HG03095 (cell line): ENCODE data around the gene GTF2H4.
"Not testable (repeated sequence)": the region's sequence is repeated elsewhere in the genome, so short reads cannot be mapped to it uniquely, and the experiment has no call there.

Source experiments
- ATAC-seq: cut with Tn5 transposase; IDR thresholded peaks from one replicate; pipeline ENCODE4 v1.9.1; 2021; ENCODE audit warnings: moderate library complexity; ENCODE audit not compliant: unreplicated experiment

GTF2H4 gene

DNA sequence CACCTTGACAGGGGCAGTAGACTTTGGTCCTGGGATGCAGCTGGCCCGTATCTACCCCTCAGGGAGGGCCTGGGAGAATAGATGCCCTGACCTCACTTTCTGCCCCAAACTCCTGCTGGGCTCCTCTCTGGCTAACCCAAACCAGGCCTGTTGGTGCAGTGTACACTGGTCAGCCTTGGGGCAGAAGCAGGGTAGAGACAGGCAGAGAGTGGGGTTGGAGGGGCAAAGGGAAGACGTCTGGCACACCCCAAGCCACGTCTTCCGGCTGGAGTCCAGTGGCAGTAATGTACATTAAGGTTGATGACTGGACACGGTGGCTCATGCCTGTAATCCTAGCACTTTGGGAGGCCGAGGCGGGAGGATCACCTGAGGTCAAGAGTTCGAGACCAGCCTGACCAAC lies 14.3 kb upstream of the GTF2H4 start:
- no peak for ATAC-seq

DNA sequence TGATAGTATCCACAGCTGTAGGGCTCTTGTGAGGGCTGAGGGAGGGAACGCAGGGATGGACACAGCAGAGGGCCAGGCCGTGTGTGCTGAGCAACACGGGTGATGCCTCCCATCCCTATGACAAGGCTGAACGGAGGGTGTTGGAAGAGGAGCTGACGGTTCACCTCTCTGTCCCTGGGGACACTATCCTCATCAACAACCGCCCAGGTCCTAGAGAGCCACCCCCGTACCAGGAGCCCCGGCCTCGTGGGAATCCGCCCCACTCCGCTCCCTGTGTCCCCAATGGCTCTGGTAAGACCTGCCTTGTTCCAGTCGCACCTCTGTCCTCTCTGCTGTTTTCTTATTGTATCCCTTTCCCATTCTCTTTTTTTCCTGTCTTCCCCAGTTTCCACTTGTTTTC lies 13.6 kb upstream of the GTF2H4 start:
- ATAC-seq, result no peak

DNA sequence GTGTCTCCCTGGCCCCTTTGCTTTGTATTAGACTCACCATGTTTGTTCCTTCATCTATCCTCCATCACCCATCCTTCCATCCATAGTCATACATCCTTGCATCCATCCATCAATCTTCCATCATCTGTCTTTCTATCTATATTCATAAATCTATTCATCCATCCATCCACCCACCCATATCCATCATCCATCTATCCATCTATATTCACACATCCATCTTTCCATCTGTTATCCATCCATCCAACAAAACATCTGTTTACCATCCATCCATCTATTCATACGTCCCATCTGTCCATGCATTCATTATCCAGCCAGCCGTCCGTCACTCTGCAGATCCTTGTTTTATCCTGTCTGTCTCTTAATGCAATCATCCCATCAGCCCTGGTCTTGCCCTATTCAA lies 13.1 kb upstream of the GTF2H4 start:
- no peak for ATAC-seq

DNA sequence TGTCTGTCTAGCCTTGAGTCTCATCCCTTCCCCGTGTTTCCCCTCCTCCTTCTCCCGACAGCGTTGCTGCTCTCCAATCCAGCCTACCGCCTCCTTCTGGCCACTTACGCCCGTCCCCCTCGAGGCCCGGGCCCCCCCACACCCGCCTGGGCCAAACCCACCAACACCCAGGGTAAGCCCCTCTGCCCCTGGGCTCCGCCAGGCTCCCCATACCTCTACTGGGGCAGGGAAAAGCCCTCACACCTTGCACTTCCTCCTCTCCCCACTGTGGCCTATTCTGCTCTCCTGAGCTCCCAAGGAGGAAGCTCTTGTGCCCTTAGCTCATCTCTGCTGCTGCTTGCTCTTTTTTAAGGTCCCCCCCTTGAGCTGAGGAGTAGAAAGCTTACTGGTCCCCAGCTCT lies 12.7 kb upstream of the GTF2H4 start:
- no peak for ATAC-seq

DNA sequence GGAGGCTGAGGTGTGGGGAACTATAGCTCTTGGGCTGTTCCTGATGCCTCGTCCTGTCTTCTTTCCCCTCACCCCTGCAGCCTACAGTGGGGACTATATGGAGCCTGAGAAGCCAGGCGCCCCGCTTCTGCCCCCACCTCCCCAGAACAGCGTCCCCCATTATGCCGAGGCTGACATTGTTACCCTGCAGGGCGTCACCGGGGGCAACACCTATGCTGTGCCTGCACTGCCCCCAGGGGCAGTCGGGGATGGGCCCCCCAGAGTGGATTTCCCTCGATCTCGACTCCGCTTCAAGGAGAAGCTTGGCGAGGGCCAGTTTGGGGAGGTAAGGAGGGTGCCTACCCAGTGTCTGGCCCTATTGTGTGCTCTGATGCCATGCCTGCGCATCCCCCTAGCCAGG lies 11.5 kb upstream of the GTF2H4 start:
- ATAC-seq, result no peak

DNA sequence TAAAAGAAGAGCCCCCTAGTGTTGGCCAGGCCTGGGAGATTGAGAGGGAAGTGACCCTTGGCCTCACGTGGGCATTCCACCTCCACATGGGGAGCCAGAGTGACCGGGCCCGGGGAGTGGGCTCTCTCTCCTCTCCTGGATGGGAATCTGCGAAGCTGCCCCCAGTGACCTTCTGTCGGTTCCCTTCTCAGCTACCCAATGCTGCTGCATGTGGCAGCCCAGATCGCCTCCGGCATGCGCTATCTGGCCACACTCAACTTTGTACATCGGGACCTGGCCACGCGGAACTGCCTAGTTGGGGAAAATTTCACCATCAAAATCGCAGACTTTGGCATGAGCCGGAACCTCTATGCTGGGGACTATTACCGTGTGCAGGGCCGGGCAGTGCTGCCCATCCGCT lies 10.1 kb upstream of the GTF2H4 start:
- no peak for ATAC-seq

DNA sequence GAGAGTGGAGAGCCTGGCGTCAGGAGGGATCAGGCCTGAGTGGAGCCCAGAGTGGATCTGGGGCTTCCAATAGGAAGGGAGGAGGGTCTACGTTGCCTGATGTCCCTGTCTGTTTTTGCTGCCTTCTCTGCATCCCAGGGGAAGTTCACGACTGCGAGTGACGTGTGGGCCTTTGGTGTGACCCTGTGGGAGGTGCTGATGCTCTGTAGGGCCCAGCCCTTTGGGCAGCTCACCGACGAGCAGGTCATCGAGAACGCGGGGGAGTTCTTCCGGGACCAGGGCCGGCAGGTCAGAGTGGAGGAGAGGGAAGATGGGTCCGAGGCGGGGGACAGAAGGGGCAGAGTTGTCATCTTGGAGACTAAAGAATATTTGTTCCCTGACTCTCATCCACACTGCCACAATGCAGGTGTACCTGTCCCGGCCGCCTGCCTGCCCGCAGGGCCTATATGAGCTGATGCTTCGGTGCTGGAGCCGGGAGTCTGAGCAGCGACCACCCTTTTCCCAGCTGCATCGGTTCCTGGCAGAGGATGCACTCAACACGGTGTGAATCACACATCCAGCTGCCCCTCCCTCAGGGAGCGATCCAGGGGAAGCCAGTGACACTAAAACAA lies 9.2 kb upstream of the GTF2H4 start:
- ATAC-seq, result no peak

DNA sequence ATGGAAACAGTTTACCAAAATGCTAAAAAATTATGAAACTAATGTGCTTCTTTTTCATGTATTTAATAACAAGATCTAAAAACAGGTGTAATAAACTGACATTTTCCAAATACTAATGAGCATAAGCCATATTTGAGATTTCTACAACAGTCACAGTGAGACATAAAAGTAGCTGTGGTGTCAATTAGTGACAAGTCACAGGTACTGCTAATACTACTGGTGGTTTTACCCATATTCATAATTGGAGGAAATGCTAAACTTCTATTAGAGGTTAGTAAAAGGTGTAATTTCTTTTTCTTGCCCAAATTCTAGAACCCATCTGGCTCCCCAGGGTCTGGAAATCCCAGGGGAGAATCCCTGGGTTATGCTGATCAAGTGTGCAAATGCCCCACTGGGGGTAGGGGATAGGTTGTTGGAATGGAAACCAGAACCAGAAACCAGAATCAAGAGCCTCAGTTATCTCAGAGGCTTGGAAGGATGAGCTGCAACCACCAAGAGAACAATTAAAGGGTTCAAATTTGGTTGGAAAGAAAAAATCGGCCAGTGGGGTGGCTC lies 7.1 kb upstream of the GTF2H4 start:
- no peak for ATAC-seq

DNA sequence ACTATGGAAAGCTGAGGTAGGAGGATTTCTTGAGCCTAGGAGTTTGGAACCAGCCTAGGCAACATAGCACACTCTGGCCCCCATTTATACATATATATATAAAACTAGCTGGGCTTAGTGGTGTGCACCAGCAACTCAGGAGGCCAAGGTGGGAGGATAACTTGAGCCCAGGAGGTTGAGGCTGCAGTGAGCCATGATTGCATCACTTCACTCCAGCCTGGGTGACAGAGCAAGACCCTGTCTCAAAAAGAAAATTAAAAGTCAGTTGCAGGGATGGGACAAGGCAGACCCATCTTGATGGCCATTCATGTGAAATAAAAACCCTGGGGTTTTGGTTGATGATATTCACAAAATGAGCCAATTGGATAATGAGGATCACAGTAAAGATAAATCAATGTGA lies 6.6 kb upstream of the GTF2H4 start:
- ATAC-seq, result no peak

DNA sequence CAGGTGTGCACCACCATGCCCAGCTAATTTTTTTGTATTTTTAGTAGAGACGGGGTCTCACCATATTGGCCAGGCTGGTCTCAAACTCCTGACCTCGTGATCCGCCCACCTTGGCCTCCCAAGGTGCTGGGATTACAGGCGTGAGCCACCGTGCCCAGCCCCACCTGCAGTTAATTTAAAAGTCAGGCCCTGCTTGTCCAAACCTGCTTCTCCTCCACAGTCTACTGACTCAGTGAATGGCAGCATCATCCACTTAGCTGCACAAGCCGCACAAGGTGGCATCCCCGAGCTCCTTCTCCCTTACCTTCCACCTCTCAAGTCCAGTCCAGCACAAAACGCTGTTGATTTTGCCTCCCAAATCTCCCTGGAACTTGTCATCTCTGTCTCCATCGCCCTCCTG lies 5.8 kb upstream of the GTF2H4 start:
- ATAC-seq, result not testable (repeated sequence)

DNA sequence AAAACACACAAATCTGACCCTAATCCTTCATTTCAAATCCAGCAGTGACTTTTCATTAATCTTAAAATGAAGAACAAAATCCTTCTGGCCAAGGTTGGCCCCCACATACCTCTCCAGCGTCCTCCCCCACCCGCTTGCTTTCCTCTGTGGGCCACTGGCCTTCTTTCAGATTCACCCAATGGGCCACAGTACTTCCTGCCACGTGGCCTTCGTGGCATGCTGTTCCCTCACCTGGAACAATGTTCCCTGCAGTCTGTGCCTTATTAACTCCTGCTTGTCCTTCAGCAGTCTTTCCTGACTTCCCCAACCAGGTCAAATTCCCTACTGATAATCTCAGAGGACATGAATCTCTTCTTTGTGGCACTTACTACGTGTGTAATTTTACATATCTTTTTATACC lies 5.3 kb upstream of the GTF2H4 start:
- ATAC-seq, result no peak

DNA sequence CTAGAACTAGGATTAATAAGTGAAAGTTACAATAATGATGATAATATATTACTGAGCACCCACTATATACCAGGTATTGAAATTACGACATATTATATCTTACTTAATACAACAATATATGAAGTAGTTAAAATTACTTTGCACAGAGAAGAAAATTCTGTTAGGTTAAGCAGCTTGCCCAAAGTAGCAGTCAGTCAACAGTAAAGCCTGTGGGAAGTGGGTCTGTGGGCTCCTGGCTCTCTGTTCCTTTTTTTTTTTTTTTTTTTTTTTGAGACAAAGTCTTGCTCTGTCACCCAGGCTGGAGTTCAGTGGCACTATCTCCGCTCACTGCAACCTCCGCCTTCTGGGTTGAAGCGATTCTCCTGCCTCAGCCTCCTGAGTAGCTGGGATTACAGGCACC lies 4.8 kb upstream of the GTF2H4 start:
- ATAC-seq, result no peak

DNA sequence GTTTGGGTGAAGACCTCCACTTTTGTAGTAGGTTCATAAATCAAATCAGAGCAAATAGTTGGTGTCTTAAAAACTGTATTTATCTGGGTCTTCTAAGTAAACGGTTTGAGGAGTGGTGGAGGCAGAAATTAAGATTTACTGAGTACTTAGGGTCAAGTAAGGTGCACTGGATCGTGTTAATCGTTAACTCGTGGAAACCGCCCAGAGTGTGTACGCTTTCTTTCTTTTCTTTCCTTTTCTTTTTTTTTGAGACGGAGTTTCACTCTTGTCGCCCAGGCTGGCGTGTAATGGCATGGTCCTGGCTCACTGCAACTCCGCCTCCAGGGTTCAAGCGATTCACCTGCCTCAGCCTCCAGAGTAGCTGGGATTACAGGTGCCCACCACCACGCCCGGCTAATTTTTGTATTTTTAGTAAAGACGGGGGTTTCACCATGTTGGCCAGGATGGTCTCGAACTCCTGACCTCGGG lies 683 bp upstream of the GTF2H4 start:
- not testable (repeated sequence) for ATAC-seq

DNA sequence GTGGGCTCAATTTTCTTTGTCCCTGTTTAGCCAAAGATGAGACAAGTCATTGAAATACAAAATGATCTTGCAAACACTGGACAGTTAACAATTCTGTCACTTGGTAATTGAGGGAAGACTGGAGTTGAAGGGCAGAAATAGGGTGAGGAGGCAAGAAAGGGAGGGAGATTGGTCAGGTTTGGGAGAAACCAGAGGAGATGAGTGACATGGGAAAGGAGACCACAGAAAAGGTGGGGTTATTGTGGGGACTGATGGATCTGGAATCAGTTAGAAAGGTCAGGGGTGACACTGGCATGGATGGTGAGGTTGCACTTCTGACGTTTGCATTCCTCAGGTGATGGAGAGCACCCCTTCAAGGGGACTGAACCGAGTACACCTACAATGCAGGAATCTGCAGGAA lies 693 bp downstream of the GTF2H4 start:
- no peak for ATAC-seq

DNA sequence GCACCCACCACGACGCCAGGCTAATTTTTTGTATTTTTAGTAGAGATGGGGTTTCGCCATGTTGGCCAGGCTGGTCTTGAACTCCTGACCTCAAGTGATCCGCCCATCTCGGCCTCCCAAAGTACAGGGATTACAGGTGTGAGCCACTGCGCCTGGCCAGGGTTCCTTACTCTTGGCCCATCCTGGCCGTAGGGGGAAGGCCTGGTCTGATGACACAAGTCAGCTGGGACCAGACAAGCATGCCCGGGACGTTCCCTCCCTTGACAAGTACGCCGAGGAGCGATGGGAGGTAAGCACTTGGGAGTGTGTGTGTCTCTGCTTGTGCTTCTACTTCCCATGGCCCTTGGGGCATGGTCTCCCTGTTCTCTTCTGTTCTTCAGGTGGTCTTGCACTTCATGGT lies 2.5 kb downstream of the GTF2H4 start:
- ATAC-seq, result not testable (repeated sequence)

DNA sequence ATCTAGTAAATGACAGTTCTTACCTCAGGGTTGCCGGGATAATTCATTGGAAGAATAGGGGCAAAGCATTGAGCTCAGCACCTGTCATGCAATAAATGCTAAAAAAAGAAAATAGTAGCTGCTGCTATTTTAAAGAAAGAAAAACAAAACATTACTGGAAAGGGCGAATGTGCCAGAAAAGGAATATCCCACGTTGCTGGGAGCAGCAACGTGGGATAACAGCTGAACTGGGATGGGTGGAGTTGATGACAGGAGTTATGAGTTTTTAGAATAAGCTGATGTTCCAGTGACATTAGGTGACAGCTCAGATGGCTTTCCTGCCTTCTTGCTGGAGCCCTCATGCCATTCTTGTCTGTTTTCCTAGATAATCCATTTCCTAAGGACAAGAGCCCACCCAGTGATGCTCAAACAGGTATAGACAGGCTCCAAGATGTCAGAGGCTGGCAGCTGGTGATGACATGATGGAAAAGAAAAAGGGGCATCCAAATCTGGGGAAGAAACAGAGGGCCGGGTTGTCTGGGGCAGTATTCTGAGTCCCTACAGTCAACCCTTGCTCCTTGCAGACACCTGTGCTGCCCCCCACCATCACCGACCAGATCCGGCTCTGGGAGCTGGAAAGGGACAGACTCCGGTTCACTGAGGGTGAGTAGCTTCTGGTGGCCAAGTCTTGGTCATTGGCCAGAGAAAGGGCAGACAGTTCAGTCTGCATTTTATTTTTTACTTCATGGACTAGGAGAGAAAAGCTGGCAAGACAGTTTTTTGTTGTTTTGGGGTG lies 4.9 kb downstream of the GTF2H4 start:
- no peak for ATAC-seq

DNA sequence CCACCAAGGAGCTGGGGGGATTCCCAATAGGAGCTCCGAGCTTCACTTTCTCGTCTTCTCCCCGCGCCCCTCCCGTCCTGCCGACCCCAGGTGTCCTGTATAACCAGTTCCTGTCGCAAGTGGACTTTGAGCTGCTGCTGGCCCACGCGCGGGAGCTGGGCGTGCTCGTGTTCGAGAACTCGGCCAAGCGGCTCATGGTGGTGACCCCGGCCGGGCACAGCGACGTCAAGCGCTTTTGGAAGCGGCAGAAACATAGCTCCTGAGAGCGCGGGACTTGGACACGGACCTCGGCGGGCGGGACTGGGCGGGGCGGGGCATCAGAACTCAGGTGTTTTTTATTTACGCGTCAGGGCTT lies 5.7 kb downstream of the GTF2H4 start:
- no peak for ATAC-seq

DNA sequence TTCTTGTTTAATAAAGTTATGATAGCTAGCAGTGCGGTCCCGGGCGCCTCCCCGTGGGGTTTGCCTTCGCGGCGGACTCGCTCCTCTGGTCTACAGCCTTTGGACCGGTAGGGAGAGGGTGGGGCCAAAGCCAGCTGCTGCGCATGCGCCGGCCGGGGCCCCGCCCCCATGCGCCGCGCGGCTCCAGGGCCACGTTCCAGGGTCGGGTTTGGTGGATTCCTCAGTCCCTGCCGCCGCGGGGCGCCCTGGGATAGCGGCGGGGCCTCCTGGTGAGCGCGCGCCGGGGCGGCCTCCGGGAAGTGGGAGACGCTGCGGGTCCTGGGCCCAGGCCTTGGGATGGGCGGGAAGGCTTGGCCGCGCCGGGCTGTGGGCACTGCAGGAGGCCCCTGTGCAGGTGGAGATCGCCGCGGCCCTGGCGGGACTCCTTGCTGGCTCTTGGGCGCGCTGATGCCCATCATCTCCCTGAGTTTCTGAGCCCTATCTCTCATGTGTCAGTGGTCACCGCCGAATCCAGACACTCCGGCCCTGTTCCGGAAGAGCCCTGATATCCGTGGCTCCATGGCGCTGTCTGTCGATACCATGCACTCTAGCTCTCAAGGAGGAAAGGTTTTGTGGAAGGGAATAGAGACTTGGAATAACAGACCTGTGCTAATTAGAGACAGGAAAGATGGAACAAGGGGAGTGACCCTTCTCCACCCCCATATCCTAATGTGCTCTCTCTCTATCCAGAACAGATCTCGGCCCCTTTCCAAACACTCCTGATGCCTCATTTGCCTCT lies 6.3 kb downstream of the GTF2H4 start, which contains the start of gene VARS2:
Gene VARS2 (plus strand): TSS at position 163 of the 778 bp plus-strand sequence. CDS start 599 bp downstream, at position 762.
- ATAC-seq, result no peak

DNA sequence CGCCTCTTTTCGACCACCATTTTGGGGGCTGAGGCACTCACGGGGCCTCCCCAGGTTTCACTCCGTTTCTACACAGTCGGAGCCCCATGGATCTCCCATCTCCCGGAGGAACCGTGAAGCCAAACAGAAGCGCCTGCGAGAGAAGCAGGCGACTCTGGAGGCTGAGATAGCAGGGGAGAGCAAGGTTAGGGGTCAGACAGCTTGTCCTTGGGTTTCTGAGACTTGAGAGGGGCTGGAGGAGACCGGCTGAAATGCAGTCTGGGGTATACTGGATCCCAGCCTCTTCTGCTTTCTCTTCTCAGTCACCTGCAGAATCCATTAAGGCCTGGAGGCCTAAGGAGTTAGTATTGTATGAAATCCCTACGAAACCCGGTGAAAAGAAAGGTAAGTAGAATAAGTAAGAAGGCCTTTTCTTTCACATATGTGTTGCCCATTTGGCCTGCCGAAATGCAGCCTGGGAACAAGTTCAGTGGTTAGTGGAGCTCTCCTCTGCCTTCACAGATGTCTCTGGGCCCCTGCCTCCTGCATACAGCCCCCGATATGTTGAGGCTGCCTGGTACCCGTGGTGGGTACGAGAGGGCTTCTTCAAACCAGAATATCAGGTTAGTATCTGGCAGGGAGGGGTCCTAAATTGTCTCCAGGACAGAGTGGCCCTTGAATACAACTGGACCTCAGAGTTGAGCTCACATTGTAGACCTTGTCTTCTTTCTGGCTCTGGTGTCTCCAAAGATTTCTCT lies 7.0 kb downstream of the GTF2H4 start:
- no peak for ATAC-seq

DNA sequence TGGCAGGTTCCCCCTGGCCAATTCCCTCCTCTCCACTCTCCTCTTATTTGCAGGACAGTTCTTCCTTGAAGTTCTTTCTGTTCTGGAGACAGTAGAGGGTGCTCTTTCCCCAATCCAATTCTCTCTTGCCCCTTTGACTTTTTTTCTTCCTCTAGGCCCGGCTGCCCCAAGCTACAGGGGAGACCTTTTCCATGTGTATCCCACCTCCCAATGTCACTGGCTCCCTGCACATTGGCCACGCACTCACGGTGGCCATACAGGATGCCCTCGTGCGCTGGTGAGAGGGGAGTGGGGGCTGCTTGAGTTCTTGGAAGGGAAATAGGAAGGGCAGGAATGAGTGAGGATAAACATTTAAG lies 7.6 kb downstream of the GTF2H4 start:
- ATAC-seq, result no peak

DNA sequence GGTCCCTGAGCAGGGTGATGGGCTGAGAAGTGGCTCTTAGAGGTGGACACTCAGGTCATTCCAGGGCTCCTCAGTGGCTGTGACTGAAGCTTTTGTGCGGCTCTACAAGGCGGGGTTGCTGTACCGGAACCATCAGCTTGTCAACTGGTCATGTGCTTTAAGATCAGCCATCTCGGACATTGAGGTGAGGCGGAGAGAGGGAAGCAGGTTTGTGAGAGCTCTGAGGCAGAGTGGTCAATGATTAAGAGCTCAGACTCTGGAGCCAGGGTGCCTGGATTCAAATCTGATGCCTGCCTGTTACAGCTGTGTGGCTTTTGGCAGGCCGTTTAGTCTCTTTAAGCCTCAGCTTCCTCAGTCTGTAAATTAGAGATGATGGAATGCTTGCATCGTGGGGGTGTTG lies 9.0 kb downstream of the GTF2H4 start:
- no peak for ATAC-seq
